ENCODE data around the gene NDUFS4.

- TF ChIP-seq CTCF (conservative IDR thresholded peaks at IDR 0.05) (no peak), ZFX (IDR thresholded peaks at IDR 0.05) (no peak)
Measured at GRCh38 chr5:53607886-53608285, 47.4 kb downstream of the NDUFS4 start.
